ENCODE measurements around the gene DIS3L2. TPM values are rescaled to one million over a fixed set of nuclear protein-coding genes. Genes with fewer than 3 reads are reported as not detected.

DIS3L2 gene, protein sequence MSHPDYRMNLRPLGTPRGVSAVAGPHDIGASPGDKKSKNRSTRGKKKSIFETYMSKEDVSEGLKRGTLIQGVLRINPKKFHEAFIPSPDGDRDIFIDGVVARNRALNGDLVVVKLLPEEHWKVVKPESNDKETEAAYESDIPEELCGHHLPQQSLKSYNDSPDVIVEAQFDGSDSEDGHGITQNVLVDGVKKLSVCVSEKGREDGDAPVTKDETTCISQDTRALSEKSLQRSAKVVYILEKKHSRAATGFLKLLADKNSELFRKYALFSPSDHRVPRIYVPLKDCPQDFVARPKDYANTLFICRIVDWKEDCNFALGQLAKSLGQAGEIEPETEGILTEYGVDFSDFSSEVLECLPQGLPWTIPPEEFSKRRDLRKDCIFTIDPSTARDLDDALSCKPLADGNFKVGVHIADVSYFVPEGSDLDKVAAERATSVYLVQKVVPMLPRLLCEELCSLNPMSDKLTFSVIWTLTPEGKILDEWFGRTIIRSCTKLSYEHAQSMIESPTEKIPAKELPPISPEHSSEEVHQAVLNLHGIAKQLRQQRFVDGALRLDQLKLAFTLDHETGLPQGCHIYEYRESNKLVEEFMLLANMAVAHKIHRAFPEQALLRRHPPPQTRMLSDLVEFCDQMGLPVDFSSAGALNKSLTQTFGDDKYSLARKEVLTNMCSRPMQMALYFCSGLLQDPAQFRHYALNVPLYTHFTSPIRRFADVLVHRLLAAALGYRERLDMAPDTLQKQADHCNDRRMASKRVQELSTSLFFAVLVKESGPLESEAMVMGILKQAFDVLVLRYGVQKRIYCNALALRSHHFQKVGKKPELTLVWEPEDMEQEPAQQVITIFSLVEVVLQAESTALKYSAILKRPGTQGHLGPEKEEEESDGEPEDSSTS
- total RNA-seq (2022; extraction: Qiagen RNA extraction): 10.9 to 13.9 TPM (median 13.8 TPM) in 5 replicates

DNA sequence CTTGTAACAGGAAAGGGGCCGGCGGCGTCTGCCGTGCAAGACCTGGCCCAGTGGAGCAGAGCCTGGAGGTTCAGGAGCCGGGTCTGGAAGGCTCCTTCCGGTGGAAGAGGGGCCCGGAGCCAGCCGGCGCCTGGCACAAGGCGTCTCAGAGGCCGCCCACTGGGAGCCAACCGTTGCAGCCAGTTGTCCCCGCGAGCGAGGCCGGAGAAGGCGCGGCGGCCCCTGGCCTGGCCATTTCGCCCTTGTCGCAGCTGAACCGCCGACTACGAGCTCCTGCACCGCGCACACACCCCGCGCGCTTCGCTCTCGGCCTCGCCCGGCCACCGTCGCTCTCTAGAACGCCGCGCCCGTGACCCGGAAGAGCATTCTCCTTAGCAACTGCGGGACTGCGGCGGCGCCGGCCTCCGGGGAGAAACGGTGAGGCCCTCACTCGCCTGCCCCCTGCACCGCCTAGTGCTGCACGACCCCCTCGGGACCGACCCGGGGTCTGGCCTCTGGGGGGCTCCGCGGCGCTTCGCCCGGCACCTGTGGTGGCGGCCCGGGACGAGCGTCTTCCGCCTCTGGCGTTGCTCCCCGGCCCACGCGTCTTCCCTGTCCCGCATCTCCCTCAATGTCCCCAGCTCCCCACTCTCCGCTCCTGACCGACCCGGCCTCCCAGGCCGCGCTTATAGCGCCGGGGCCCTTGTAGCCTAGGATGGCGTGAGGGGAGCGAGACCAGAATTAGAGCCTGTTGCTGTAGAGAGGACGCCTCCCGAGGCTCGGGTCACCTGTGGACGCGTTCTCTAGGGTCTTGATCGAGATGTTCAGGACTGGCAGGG lies at the start of gene DIS3L2:
Gene DIS3L2 (plus strand): TSS at position 365 of the 818 bp plus-strand sequence. CDS start 53,215 bp downstream, outside the sequence.

DNA sequence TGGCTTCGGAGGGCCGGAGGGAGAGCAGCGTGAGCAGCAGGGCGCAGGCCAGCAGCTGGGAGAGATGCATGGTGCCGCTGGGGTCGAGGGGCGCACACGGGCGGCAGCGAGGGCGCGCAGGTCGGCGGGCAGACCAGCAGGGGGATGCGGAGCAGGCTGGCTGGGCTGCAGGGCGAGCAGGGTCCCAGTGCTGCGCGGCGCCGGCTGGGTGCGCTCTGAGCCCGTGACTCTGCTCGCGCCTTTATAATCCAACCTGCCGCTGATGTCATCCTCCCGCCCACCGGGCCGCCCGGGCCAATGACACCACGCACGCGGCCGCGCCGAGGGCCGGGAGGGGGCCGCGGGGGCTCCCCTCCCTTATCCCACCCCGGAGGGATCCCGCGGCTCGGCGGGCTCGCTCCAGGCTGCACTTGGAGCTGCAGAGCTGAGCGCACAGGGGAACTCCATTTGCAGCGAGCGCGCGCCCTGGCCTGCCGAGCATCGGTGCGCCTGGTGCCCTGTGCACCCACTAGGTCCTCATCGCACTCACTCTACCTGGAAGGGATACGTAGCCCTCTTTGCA lies 35.3 kb upstream of the DIS3L2 start, which contains the start of gene NPPC:
Gene NPPC (minus strand): TSS at position 217 of the 562 bp plus-strand sequence. CDS start 147 bp downstream, at position 70.

DNA sequence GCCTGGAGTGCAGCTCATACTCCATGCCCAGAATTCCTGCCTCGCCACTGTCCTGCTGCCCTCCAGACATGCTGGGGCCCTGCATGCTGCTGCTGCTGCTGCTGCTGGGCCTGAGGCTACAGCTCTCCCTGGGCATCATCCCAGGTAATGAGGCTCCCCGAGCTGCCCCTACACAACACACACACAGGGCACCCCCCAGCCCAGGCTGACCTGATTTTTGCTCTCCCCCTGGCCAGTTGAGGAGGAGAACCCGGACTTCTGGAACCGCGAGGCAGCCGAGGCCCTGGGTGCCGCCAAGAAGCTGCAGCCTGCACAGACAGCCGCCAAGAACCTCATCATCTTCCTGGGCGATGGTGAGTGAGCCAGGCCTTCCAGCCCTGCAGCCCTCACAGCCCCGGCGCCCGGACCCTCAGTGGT lies 417.2 kb downstream of the DIS3L2 start, which contains the start of gene ALPP:
Gene ALPP (plus strand): TSS at position 17 of the 417 bp plus-strand sequence. CDS start 52 bp downstream, at position 69.

Other genes with a start within 250 kb of the DIS3L2 start
- 20.0 to 25.0 TPM (median 23.4 TPM) in 5 replicates for gene PDE6D, start 180.4 kb upstream of the DIS3L2 start, total RNA-seq (2022; extraction: Qiagen RNA extraction)
- 35.9 to 43.7 TPM (median 40.9 TPM) in 5 replicates for gene COPS7B, start 175.3 kb upstream of the DIS3L2 start, total RNA-seq (2022; extraction: Qiagen RNA extraction)
- 0.20 to 0.29 TPM (median 0.23 TPM) in 4 of 5 replicates, not detected in the other for gene NPPC, start 35.3 kb upstream of the DIS3L2 start, total RNA-seq (2022; extraction: Qiagen RNA extraction)

All from A549 treated with CORT108297 at 1 μM for 4 hours (cell line).